HG02798 (cell line): ENCODE results near the gene PHF2.

Source experiments
- ATAC-seq: cut with Tn5 transposase; IDR thresholded peaks from one replicate; pipeline ENCODE4 v1.9.1; 2021; ENCODE audit warnings: mild to moderate bottlenecking; ENCODE audit not compliant: unreplicated experiment, poor library complexity

The PHF2 gene

GRCh38 chr9:93646640-93647178 lies 70.3 kb downstream of the PHF2 start:
- no peak for ATAC-seq

- no peak for ATAC-seq
Observed at GRCh38 chr9:93648181-93648580, 71.8 kb downstream of the PHF2 start.

GRCh38 chr9:93648836-93649235 lies 72.5 kb downstream of the PHF2 start:
- no peak for ATAC-seq

- ATAC-seq, result no peak
Observed at GRCh38 chr9:93649610-93650261, 73.4 kb downstream of the PHF2 start.

- no peak for ATAC-seq
Observed at GRCh38 chr9:93650448-93650847, 74.1 kb downstream of the PHF2 start.

GRCh38 chr9:93651521-93651950 lies 75.2 kb downstream of the PHF2 start:
- ATAC-seq, result no peak

GRCh38 chr9:93652604-93653592 lies 76.5 kb downstream of the PHF2 start:
- no peak for ATAC-seq

- ATAC-seq, result no peak
Observed at GRCh38 chr9:93653760-93654159, 77.4 kb downstream of the PHF2 start.

GRCh38 chr9:93654351-93654961 lies 78.1 kb downstream of the PHF2 start:
- no peak for ATAC-seq

- no peak for ATAC-seq
Observed at GRCh38 chr9:93655621-93656425, 79.4 kb downstream of the PHF2 start.

GRCh38 chr9:93656426-93657239 lies 80.2 kb downstream of the PHF2 start:
- no peak for ATAC-seq

- no peak for ATAC-seq
Observed at GRCh38 chr9:93657331-93658111, 81.1 kb downstream of the PHF2 start.

- no peak for ATAC-seq
Observed at GRCh38 chr9:93658184-93658925, 82.0 kb downstream of the PHF2 start.

- ATAC-seq, result no peak
Observed at GRCh38 chr9:93659044-93659836, 82.9 kb downstream of the PHF2 start.

GRCh38 chr9:93659837-93660177 lies 83.4 kb downstream of the PHF2 start:
- ATAC-seq, result no peak

GRCh38 chr9:93660352-93661046 lies 84.1 kb downstream of the PHF2 start:
- ATAC-seq, result no peak
